ENCODE measurements around the gene FGF1.

The FGF1 gene

DNA sequence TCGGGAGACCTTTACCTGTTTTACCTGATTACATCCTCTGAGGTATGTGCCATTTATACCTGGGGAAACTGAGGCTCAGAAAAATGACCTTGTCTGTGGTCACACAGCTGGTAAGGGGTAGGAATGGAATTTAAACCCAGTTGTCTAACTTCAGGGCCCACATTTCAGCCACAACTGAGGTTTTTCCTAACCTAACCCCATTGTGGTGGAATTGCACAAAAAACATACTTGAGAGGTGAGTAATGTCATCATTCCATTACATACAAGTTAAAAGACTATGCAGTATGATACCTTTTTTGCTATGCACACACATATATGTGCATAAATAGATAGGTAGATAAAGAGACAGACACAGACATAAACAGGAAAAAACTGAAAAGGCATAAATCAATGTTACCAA, 14.1 kb downstream of the FGF1 start:
- Histone ChIP-seq H3K9ac (ENCODE audit: low read length in 5 of 5) (peak overlapping the region in 2 of 5 donors; percentile 37 to 49), H3K4me1 (ENCODE audit: control insufficient read depth in 5 of 5, insufficient read depth in 5 of 5, low read length in 5 of 5) (peaks cover 2 to 55% (median 47%) of the 10 kb centered on the region in 5 donors), H3K27ac (ENCODE audit: low read depth, low read length) (peak overlapping the region; percentile 70), H3K36me3 (ENCODE audit: control insufficient read depth in 5 of 5, insufficient read depth in 5 of 5, low read length in 5 of 5) (no peaks in the 10 kb centered on the region), H3K4me3 (ENCODE audit: low read depth in 1 of 5, low read length in 5 of 5) (no peak overlapping the region), H3K27me3 (ENCODE audit: control insufficient read depth in 5 of 5, insufficient read depth in 4 of 5, low read length in 5 of 5) (no peaks in the 10 kb centered on the region), H3K9me3 (ENCODE audit: control insufficient read depth in 5 of 5, low read length in 5 of 5) (no peaks in the 10 kb centered on the region)

GRCh38 chr5:142671266-142671665, 14.6 kb downstream of the FGF1 start:
- no peaks in the 10 kb centered on the region for H3K9me3 ChIP-seq (ENCODE audit: control insufficient read depth in 5 of 5, low read length in 5 of 5)
- peaks cover 2 to 56% (median 47%) of the 10 kb centered on the region in 5 donors for H3K4me1 ChIP-seq (ENCODE audit: control insufficient read depth in 5 of 5, insufficient read depth in 5 of 5, low read length in 5 of 5)
- no peak overlapping the region for H3K4me3 ChIP-seq (ENCODE audit: low read depth in 1 of 5, low read length in 5 of 5)
- H3K27ac ChIP-seq (ENCODE audit: low read depth, low read length), result peak overlapping the region; percentile 70
- H3K9ac ChIP-seq (ENCODE audit: low read length in 5 of 5), result peak overlapping the region in 2 of 5 donors; percentile 37 to 49
- H3K27me3 ChIP-seq (ENCODE audit: control insufficient read depth in 5 of 5, insufficient read depth in 4 of 5, low read length in 5 of 5), result no peaks in the 10 kb centered on the region
- H3K36me3 ChIP-seq (ENCODE audit: control insufficient read depth in 5 of 5, insufficient read depth in 5 of 5, low read length in 5 of 5), result no peaks in the 10 kb centered on the region

DNA sequence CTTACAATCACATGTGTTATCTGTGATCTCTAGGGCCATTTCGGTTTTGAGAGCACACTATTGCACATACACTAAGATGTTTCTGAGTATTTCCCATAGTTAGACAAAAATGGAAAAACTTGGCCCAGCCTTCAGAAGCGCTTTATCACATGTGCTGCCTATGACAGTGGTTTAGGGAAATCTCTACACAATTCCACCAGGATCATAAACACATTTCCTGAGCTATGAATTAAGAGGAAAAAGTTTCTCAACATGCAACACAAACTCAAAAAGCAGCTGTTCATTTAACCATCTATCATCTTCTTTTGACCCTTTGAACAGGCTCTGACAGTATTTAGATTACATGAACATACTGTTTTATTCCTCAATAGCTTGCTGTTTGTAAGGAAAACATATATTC, 15.1 kb downstream of the FGF1 start:
- Histone ChIP-seq H3K9ac (ENCODE audit: low read length in 5 of 5) (peak overlapping the region in 2 of 5 donors; percentile 37 to 49), H3K27me3 (ENCODE audit: control insufficient read depth in 5 of 5, insufficient read depth in 4 of 5, low read length in 5 of 5) (no peaks in the 10 kb centered on the region), H3K9me3 (ENCODE audit: control insufficient read depth in 5 of 5, low read length in 5 of 5) (no peaks in the 10 kb centered on the region), H3K36me3 (ENCODE audit: control insufficient read depth in 5 of 5, insufficient read depth in 5 of 5, low read length in 5 of 5) (no peaks in the 10 kb centered on the region), H3K4me3 (ENCODE audit: low read depth in 1 of 5, low read length in 5 of 5) (no peak overlapping the region), H3K4me1 (ENCODE audit: control insufficient read depth in 5 of 5, insufficient read depth in 5 of 5, low read length in 5 of 5) (peaks cover 2 to 59% (median 47%) of the 10 kb centered on the region in 5 donors), H3K27ac (ENCODE audit: low read depth, low read length) (peak overlapping the region; percentile 70)

GRCh38 chr5:142669477-142669876, 16.4 kb downstream of the FGF1 start:
- H3K9ac ChIP-seq (ENCODE audit: low read length in 5 of 5), result peak overlapping the region in 1 of 5 donors; percentile 29
- H3K36me3 ChIP-seq (ENCODE audit: control insufficient read depth in 5 of 5, insufficient read depth in 5 of 5, low read length in 5 of 5), result no peaks in the 10 kb centered on the region
- peaks cover 2 to 59% (median 39%) of the 10 kb centered on the region in 5 donors for H3K4me1 ChIP-seq (ENCODE audit: control insufficient read depth in 5 of 5, insufficient read depth in 5 of 5, low read length in 5 of 5)
- H3K9me3 ChIP-seq (ENCODE audit: control insufficient read depth in 5 of 5, low read length in 5 of 5), result no peaks in the 10 kb centered on the region
- no peak overlapping the region for H3K4me3 ChIP-seq (ENCODE audit: low read depth in 1 of 5, low read length in 5 of 5)
- H3K27ac ChIP-seq (ENCODE audit: low read depth, low read length), result peak overlapping the region; percentile 70
- no peaks in the 10 kb centered on the region for H3K27me3 ChIP-seq (ENCODE audit: control insufficient read depth in 5 of 5, insufficient read depth in 4 of 5, low read length in 5 of 5)

DNA sequence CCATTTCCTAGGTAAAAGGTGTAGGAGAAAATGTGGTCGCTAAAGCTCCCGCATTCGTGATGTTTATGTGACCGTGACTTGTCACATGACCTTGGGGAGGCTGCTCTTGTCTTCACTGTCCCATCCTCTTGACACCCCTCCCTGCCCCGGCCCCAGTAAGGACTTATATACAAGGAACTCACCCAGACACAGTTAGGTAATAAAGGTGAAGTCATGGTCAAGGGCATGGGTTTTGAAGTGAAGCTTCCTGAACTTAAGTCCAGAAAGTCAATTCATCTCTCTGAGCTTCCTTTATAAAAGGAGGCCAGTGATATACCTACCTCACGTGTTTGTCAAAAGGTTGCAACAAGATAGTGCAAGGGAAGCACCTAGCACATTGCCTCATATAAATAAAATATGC, 17.6 kb downstream of the FGF1 start:
- H3K36me3 ChIP-seq (ENCODE audit: control insufficient read depth in 5 of 5, insufficient read depth in 5 of 5, low read length in 5 of 5), result no peaks in the 10 kb centered on the region
- no peak overlapping the region for H3K4me3 ChIP-seq (ENCODE audit: low read depth in 1 of 5, low read length in 5 of 5)
- peaks cover 2 to 53% (median 31%) of the 10 kb centered on the region in 5 donors for H3K4me1 ChIP-seq (ENCODE audit: control insufficient read depth in 5 of 5, insufficient read depth in 5 of 5, low read length in 5 of 5)
- no peaks in the 10 kb centered on the region for H3K27me3 ChIP-seq (ENCODE audit: control insufficient read depth in 5 of 5, insufficient read depth in 4 of 5, low read length in 5 of 5)
- no peak overlapping the region for H3K27ac ChIP-seq (ENCODE audit: low read depth, low read length)
- no peaks in the 10 kb centered on the region for H3K9me3 ChIP-seq (ENCODE audit: control insufficient read depth in 5 of 5, low read length in 5 of 5)
- H3K9ac ChIP-seq (ENCODE audit: low read length in 5 of 5), result no peak overlapping the region

DNA sequence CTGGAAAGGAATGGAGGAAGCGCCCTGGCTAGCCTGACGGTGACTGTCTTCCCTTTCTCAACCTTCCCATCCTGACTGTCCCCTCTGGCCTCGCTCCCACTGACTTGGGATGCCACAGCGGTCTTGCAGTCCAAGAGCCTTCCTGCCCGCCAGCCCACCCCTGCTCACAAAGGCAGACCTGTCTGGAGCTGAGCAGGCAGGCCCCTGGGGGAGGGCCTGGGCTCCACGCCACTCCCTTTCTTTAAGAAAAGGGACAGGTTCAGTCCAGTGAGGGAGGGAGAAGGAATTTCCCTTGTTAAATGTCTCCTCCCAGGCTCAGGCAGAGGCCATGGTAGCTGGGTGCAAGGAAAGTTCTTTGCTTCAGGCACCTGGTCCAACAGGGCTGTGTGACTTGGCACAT, 18.1 kb downstream of the FGF1 start:
- Histone ChIP-seq H3K27ac (ENCODE audit: low read depth, low read length) (no peak overlapping the region), H3K4me1 (ENCODE audit: control insufficient read depth in 5 of 5, insufficient read depth in 5 of 5, low read length in 5 of 5) (peaks cover 2 to 53% (median 31%) of the 10 kb centered on the region in 5 donors), H3K4me3 (ENCODE audit: low read depth in 1 of 5, low read length in 5 of 5) (no peak overlapping the region), H3K9me3 (ENCODE audit: control insufficient read depth in 5 of 5, low read length in 5 of 5) (no peaks in the 10 kb centered on the region), H3K9ac (ENCODE audit: low read length in 5 of 5) (no peak overlapping the region), H3K27me3 (ENCODE audit: control insufficient read depth in 5 of 5, insufficient read depth in 4 of 5, low read length in 5 of 5) (no peaks in the 10 kb centered on the region), H3K36me3 (ENCODE audit: control insufficient read depth in 5 of 5, insufficient read depth in 5 of 5, low read length in 5 of 5) (no peaks in the 10 kb centered on the region)

GRCh38 chr5:142664636-142665035, 21.3 kb downstream of the FGF1 start:
- Histone ChIP-seq H3K9ac (ENCODE audit: low read length in 5 of 5) (no peak overlapping the region), H3K9me3 (ENCODE audit: control insufficient read depth in 5 of 5, low read length in 5 of 5) (no peaks in the 10 kb centered on the region), H3K4me3 (ENCODE audit: low read depth in 1 of 5, low read length in 5 of 5) (no peak overlapping the region), H3K4me1 (ENCODE audit: control insufficient read depth in 5 of 5, insufficient read depth in 5 of 5, low read length in 5 of 5) (peaks cover 3 to 44% (median 20%) of the 10 kb centered on the region in 5 donors), H3K27me3 (ENCODE audit: control insufficient read depth in 5 of 5, insufficient read depth in 4 of 5, low read length in 5 of 5) (no peaks in the 10 kb centered on the region), H3K36me3 (ENCODE audit: control insufficient read depth in 5 of 5, insufficient read depth in 5 of 5, low read length in 5 of 5) (no peaks in the 10 kb centered on the region), H3K27ac (ENCODE audit: low read depth, low read length) (no peak overlapping the region)

- Histone ChIP-seq H3K4me3 (ENCODE audit: low read depth in 1 of 5, low read length in 5 of 5) (no peak overlapping the region), H3K36me3 (ENCODE audit: control insufficient read depth in 5 of 5, insufficient read depth in 5 of 5, low read length in 5 of 5) (no peaks in the 10 kb centered on the region), H3K27me3 (ENCODE audit: control insufficient read depth in 5 of 5, insufficient read depth in 4 of 5, low read length in 5 of 5) (no peaks in the 10 kb centered on the region), H3K27ac (ENCODE audit: low read depth, low read length) (no peak overlapping the region), H3K4me1 (ENCODE audit: control insufficient read depth in 5 of 5, insufficient read depth in 5 of 5, low read length in 5 of 5) (peaks cover 3 to 42% (median 18%) of the 10 kb centered on the region in 5 donors), H3K9me3 (ENCODE audit: control insufficient read depth in 5 of 5, low read length in 5 of 5) (no peaks in the 10 kb centered on the region), H3K9ac (ENCODE audit: low read length in 5 of 5) (no peak overlapping the region)
Measured at GRCh38 chr5:142664067-142664466, 21.8 kb downstream of the FGF1 start.

GRCh38 chr5:142663246-142663645, 22.6 kb downstream of the FGF1 start:
- H3K36me3 ChIP-seq (ENCODE audit: control insufficient read depth in 5 of 5, insufficient read depth in 5 of 5, low read length in 5 of 5), result no peaks in the 10 kb centered on the region
- peaks cover 3 to 37% (median 16%) of the 10 kb centered on the region in 5 donors for H3K4me1 ChIP-seq (ENCODE audit: control insufficient read depth in 5 of 5, insufficient read depth in 5 of 5, low read length in 5 of 5)
- no peaks in the 10 kb centered on the region for H3K27me3 ChIP-seq (ENCODE audit: control insufficient read depth in 5 of 5, insufficient read depth in 4 of 5, low read length in 5 of 5)
- H3K9ac ChIP-seq (ENCODE audit: low read length in 5 of 5), result no peak overlapping the region
- no peak overlapping the region for H3K27ac ChIP-seq (ENCODE audit: low read depth, low read length)
- H3K9me3 ChIP-seq (ENCODE audit: control insufficient read depth in 5 of 5, low read length in 5 of 5), result no peaks in the 10 kb centered on the region
- no peak overlapping the region for H3K4me3 ChIP-seq (ENCODE audit: low read depth in 1 of 5, low read length in 5 of 5)

DNA sequence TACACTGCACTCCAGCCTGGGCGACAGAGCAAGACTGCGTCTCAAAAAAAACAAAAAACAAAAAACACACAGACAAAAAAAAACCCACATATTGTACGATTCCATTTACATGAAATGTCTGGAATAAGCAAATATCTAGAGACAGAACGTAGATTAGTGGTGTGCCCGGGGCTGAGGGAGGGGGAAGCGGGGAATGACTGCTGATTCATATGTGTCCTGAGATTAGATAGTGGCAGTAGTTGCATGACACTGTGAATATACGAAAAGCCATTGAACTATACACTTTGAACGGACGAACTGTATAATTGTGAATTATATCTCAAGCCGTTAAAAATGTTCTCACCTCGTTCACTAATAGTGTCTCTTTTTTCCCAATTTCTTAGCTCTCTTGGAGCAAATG, 23.9 kb downstream of the FGF1 start:
- Histone ChIP-seq H3K27ac (ENCODE audit: low read depth, low read length) (no peak overlapping the region), H3K27me3 (ENCODE audit: control insufficient read depth in 5 of 5, insufficient read depth in 4 of 5, low read length in 5 of 5) (no peaks in the 10 kb centered on the region), H3K4me1 (ENCODE audit: control insufficient read depth in 5 of 5, insufficient read depth in 5 of 5, low read length in 5 of 5) (peaks cover 3 to 37% (median 16%) of the 10 kb centered on the region in 5 donors), H3K9me3 (ENCODE audit: control insufficient read depth in 5 of 5, low read length in 5 of 5) (no peaks in the 10 kb centered on the region), H3K36me3 (ENCODE audit: control insufficient read depth in 5 of 5, insufficient read depth in 5 of 5, low read length in 5 of 5) (no peaks in the 10 kb centered on the region), H3K9ac (ENCODE audit: low read length in 5 of 5) (no peak overlapping the region), H3K4me3 (ENCODE audit: low read depth in 1 of 5, low read length in 5 of 5) (no peak overlapping the region)

- no peaks in the 10 kb centered on the region for H3K27me3 ChIP-seq (ENCODE audit: control insufficient read depth in 5 of 5, insufficient read depth in 4 of 5, low read length in 5 of 5)
- H3K4me1 ChIP-seq (ENCODE audit: control insufficient read depth in 5 of 5, insufficient read depth in 5 of 5, low read length in 5 of 5), result peaks cover 3 to 30% (median 16%) of the 10 kb centered on the region in 5 donors
- H3K27ac ChIP-seq (ENCODE audit: low read depth, low read length), result no peak overlapping the region
- no peaks in the 10 kb centered on the region for H3K36me3 ChIP-seq (ENCODE audit: control insufficient read depth in 5 of 5, insufficient read depth in 5 of 5, low read length in 5 of 5)
- no peak overlapping the region for H3K9ac ChIP-seq (ENCODE audit: low read length in 5 of 5)
- no peaks in the 10 kb centered on the region for H3K9me3 ChIP-seq (ENCODE audit: control insufficient read depth in 5 of 5, low read length in 5 of 5)
- no peak overlapping the region for H3K4me3 ChIP-seq (ENCODE audit: low read depth in 1 of 5, low read length in 5 of 5)
Measured at GRCh38 chr5:142661143-142661542, 24.7 kb downstream of the FGF1 start.
